Mucosa of stomach (tissue), 1 donor: ENCODE measurements around the gene LRMDA.

ENCODE experiments used
- H3K27me3 ChIP-seq: one replicate; pipeline ENCODE4 v1.7.0; 2013; ENCODE audit warnings: mild to moderate bottlenecking, low read length; ENCODE audit not compliant: control insufficient read depth, insufficient read depth
- H3K36me3 ChIP-seq: one replicate; pipeline ENCODE4 v1.7.0; 2013; ENCODE audit warnings: low read length; ENCODE audit not compliant: control insufficient read depth, insufficient read depth
- H3K4me1 ChIP-seq: one replicate; pipeline ENCODE4 v1.7.0; 2013; ENCODE audit warnings: mild to moderate bottlenecking, low read length; ENCODE audit not compliant: control insufficient read depth, insufficient read depth
- H3K4me3 ChIP-seq: one replicate; pipeline ENCODE4 v1.7.0; 2013; ENCODE audit warnings: low read length
- H3K9ac ChIP-seq: one replicate; pipeline ENCODE4 v1.7.0; 2013; ENCODE audit warnings: mild to moderate bottlenecking, low read length, moderate library complexity
- H3K9me3 ChIP-seq: one replicate; pipeline ENCODE4 v1.7.0; 2013; ENCODE audit warnings: mild to moderate bottlenecking, low read length, moderate library complexity; ENCODE audit not compliant: control insufficient read depth
- donor health status: Pancreatic carcinoma.

Gene LRMDA

DNA sequence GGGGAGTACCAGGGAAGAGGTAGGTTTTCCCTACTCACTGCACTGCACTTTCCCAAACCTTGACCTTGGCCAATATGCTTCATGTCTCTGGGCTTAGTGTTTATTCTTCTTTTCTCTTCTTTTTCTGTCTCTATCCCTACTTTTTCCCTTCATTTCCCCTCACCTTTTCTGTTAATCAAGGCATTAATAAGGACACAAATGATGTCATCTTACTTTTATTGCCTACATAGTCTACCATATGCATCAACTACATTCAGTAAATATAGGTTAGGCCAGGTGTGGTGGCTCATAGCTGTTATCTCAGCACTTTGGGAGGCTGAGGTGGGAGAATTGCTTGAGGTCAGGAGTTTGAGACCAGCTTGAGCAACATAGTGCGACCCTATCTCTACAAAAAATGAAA, 16.9 kb upstream of the LRMDA start:
- no peaks in the 10 kb centered on the region for H3K9me3 ChIP-seq
- H3K27me3 ChIP-seq = no peaks in the 10 kb centered on the region
- no peak overlapping the region for H3K4me3 ChIP-seq
- no peaks in the 10 kb centered on the region for H3K36me3 ChIP-seq
- H3K4me1 ChIP-seq = no peaks in the 10 kb centered on the region
- no peak overlapping the region for H3K9ac ChIP-seq

GRCh38 chr10:75417522-75417927, 13.9 kb upstream of the LRMDA start:
- H3K27me3 ChIP-seq = no peaks in the 10 kb centered on the region
- no peak overlapping the region for H3K4me3 ChIP-seq
- no peaks in the 10 kb centered on the region for H3K4me1 ChIP-seq
- H3K9me3 ChIP-seq = no peaks in the 10 kb centered on the region
- H3K36me3 ChIP-seq = no peaks in the 10 kb centered on the region
- H3K9ac ChIP-seq = no peak overlapping the region

DNA sequence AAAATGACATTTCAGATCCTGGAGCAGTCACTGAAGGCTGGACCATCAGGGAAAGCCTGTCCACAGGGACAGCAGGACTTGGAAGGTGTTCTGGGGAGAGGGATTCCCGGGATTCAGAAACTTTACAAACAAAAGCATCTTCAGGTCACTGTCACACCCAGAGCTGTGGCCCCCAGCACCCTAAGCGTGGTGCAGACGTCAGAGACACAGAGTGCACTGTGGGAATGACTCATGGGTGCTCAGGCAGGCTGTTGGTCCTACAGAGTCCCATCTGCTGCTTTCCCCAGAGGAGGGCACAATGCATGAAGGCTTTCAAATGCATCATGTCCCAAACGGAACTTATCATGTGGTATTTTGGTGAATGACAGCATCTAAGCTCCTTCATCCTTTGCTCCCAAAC, 13.1 kb upstream of the LRMDA start:
- Histone ChIP-seq H3K9me3 (no peaks in the 10 kb centered on the region), H3K4me3 (no peak overlapping the region), H3K4me1 (no peaks in the 10 kb centered on the region), H3K27me3 (no peaks in the 10 kb centered on the region), H3K9ac (no peak overlapping the region), H3K36me3 (no peaks in the 10 kb centered on the region)

DNA sequence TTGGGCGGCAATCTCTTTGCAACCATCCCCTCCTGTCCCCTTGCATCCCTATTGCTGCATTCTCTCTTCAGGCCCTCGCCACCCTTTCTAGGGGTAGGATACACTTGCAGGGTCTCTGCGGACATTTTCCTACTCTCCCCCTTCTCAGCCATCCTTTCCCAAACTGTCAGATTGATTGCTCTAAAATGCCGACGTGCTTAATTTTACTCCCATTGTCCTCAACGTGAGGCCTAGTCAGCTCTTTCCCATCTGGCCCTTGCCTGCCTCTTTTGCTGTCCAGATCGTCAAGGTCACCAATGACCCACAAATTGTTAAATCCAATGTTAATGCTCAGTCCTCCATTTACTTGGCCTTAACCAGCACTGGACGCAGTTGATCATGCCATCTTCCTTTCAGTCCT, 12.7 kb upstream of the LRMDA start:
- Histone ChIP-seq H3K9me3 (no peaks in the 10 kb centered on the region), H3K9ac (no peak overlapping the region), H3K4me1 (no peaks in the 10 kb centered on the region), H3K4me3 (no peak overlapping the region), H3K36me3 (no peaks in the 10 kb centered on the region), H3K27me3 (no peaks in the 10 kb centered on the region)

GRCh38 chr10:75422913-75423312, 8.5 kb upstream of the LRMDA start:
- H3K9me3 ChIP-seq = no peaks in the 10 kb centered on the region
- H3K36me3 ChIP-seq = no peaks in the 10 kb centered on the region
- H3K4me1 ChIP-seq = no peaks in the 10 kb centered on the region
- no peak overlapping the region for H3K4me3 ChIP-seq
- no peak overlapping the region for H3K9ac ChIP-seq
- H3K27me3 ChIP-seq = no peaks in the 10 kb centered on the region

GRCh38 chr10:75424571-75424970, 6.9 kb upstream of the LRMDA start:
- H3K4me3 ChIP-seq = no peak overlapping the region
- no peak overlapping the region for H3K9ac ChIP-seq
- H3K4me1 ChIP-seq = peaks cover 6% of the 10 kb centered on the region
- no peaks in the 10 kb centered on the region for H3K9me3 ChIP-seq
- H3K36me3 ChIP-seq = no peaks in the 10 kb centered on the region
- H3K27me3 ChIP-seq = no peaks in the 10 kb centered on the region

DNA sequence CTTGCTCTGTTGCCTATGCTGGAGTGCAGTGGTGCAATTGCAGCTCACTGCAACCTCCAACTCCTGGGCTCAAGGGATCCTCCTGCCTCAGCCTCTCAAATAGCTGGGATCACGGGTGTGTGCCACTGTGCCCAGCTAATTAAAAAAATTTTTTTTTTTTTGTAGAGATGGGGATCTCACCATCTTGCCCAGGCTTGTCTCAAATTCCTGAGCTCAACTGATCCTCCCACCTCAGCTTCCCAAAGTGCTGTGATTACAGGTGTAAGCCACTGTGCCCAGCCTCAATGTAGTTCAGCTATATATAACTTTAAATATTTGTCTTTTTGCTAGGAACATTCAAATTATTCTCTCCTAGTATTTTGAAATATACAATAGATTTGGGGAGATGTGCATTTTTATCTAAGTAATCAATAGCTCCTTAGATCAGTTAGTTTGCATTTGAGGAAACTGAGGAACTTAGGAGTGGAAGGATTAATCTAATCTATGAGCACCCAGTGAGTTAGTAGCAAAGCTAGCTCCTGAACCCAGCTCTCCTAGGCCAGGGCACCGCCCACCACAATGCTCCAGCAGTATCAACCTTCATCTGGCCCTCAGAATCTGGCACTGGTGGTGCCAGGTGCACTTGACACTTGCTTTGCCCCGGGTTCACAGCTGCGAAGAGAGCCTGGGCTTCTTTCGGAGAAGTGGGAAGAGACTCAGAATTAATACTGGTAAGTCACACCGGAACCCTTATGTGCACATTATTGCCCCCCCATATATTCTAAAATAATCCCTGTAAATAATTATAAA, 5.9 kb upstream of the LRMDA start:
- no peak overlapping the region for H3K4me3 ChIP-seq
- H3K27me3 ChIP-seq = no peaks in the 10 kb centered on the region
- no peaks in the 10 kb centered on the region for H3K9me3 ChIP-seq
- peaks cover 15% of the 10 kb centered on the region for H3K4me1 ChIP-seq
- no peaks in the 10 kb centered on the region for H3K36me3 ChIP-seq
- no peak overlapping the region for H3K9ac ChIP-seq

DNA sequence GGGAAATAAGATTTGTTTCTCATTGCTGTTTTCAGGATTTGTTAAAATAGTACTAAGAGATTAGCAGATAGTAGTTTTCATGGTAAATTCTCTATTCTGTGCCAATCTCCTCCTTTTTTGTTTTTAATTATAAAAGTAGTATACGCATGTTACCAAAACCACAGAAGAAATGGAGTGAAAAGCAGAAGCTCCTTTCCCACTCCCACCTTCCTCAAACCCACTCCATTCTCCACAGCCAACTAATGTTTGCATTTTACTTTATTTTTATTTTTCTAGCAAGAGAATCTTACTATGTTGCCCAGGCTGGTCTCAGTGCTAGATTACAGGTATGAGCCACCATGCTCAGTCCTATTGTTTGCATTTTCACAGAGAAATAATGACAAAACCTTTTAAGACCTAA, 4.5 kb upstream of the LRMDA start:
- H3K9ac ChIP-seq = no peak overlapping the region
- no peaks in the 10 kb centered on the region for H3K36me3 ChIP-seq
- no peak overlapping the region for H3K4me3 ChIP-seq
- H3K4me1 ChIP-seq = peaks cover 26% of the 10 kb centered on the region
- H3K27me3 ChIP-seq = no peaks in the 10 kb centered on the region
- no peaks in the 10 kb centered on the region for H3K9me3 ChIP-seq

DNA sequence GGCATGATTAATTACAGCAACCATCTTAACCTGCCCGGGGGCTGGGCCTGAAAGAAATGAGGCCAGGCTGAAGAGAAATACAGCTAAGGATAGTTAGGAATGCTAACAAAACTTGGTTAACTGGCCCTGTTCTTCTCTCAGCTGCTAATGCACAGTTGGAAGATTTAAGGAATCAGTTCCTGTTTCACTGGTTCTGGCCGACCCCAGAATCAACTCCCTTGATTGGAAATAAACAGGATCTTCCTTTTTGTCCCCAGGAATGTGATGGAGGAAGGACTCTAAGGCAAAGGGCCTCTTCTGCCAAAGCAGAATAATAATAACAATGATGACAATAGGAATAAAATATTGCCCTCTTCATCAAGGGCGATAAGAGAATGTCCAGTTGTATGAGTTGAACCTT, 3.5 kb upstream of the LRMDA start:
- no peaks in the 10 kb centered on the region for H3K36me3 ChIP-seq
- no peak overlapping the region for H3K9ac ChIP-seq
- no peak overlapping the region for H3K4me3 ChIP-seq
- no peaks in the 10 kb centered on the region for H3K9me3 ChIP-seq
- H3K4me1 ChIP-seq = peaks cover 33% of the 10 kb centered on the region
- H3K27me3 ChIP-seq = no peaks in the 10 kb centered on the region

DNA sequence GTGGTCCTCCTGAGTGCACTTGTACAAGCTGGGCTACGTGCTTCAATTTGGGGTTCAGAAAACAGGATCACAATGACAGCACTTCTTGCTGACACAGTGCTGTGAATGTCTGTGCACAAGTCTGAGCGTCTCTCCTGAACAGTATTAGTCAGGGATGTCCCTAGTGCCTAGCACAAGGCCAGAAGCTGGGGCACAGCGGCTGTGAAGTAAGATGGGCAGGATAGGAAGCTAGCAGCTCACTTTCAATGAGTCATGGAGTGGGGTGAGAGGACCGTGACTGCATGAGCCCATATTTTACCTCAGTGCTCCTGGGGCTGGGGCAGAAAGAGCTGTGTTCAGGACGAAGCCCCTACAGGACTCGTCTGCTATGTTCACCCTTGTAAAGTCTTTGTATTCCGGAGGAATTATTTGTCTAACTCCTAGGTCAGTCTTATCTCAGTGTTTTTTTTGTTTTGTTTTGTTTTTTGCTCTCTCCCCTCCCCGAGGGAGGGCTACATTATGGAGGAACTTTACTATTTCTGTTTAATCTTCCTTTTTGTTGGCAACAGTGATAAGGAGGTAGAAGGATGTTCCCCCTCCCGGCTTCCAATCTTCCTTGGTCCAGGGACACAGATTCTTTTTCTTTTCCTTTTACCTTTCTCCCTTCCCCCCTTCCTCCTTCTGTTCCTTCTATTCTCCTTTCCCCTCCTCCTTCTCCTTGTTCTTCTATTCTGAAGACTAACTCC, 2.8 kb upstream of the LRMDA start:
- Histone ChIP-seq H3K9me3 (no peaks in the 10 kb centered on the region), H3K4me3 (no peak overlapping the region), H3K27me3 (no peaks in the 10 kb centered on the region), H3K36me3 (no peaks in the 10 kb centered on the region), H3K9ac (no peak overlapping the region), H3K4me1 (peaks cover 33% of the 10 kb centered on the region)

DNA sequence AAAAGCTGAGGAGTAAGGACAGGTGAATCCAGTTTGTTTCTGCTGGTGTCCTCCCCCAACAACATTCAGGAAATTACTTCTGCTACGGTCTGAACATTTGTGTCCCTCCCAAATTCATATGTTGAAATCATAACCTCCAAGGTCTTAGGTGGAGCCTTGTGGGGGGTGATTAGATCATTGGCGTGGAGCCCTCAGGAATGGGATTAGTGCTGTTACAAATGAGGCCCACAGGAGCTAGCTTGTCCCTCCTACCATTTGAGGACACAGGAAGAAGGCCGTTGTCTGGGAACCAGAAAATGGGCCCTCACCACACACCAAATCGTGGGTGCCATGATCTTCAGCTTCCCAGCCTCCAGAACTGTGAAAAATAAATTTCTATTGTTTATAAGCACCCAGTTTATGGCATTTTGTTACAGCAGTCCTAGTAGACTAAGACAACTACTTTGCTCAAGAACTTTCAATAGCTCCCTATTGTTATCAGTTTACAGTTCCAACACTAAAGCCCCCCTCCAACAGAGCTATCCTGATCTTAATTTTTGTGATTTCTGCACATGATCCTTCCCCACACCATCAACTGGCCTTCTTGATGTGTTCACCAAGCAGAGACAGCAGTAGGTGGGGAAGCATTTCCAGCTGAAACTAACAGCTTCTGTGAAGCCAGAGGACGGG, 2.1 kb upstream of the LRMDA start:
- Histone ChIP-seq H3K4me1 (peaks cover 33% of the 10 kb centered on the region), H3K36me3 (no peaks in the 10 kb centered on the region), H3K27me3 (no peaks in the 10 kb centered on the region), H3K4me3 (no peak overlapping the region), H3K9ac (no peak overlapping the region), H3K9me3 (no peaks in the 10 kb centered on the region)
